Left ventricle myocardium inferior (tissue), 1 donor: Measurements from ENCODE around the gene KRT84. TPM values are rescaled to one million over a fixed set of nuclear protein-coding genes. Genes with fewer than 3 reads are reported as not detected.

Experiments used
- DNase-seq: peaks from one replicate; pipeline ENCODE4 v3.0.0-alpha.2; 2020
- H3K27ac ChIP-seq: fragments of 200-600 bp; replicated peaks from 2 replicates; pipeline ENCODE4 v1.8.0; 2021
- H3K27me3 ChIP-seq: fragments of 200-600 bp; 2 replicates; pipeline ENCODE4 v1.8.0; 2021; ENCODE audit warnings: low read depth
- H3K36me3 ChIP-seq: fragments of 200-600 bp; 2 replicates; pipeline ENCODE4 v1.8.0; 2021
- H3K4me1 ChIP-seq: fragments of 200-600 bp; 2 replicates; pipeline ENCODE4 v1.8.0; 2021
- H3K4me3 ChIP-seq: fragments of 200-600 bp; 2 replicates; pipeline ENCODE4 v1.8.0; 2021; ENCODE audit warnings: mild to moderate bottlenecking, moderate library complexity
- H3K9me3 ChIP-seq: fragments of 200-600 bp; replicated peaks from 2 replicates; pipeline ENCODE4 v1.8.0; 2021
- intact Hi-C: fragments of 100-400 bp; cut with micrococcal nuclease; formaldehyde crosslinking; loops from one replicate; pipeline ENCODE4 v1.11.0; 2022
- total RNA-seq: library from RNA; stranded (reverse); fragmentation: NEBNext Ultra II Directional; extraction: Animal tissue kit (Norgen Biotek cat#: 25700); gene quantifications from one replicate; pipeline ENCODE4 v1.2.1, GENCODE V29; 2021
- TF ChIP-seq, protein P1 (sequence below): fragments of 200-600 bp; IDR thresholded peaks from 2 replicates; pipeline ENCODE4 v1.8.0; 2021; ENCODE audit warnings: antibody characterized with exemption, mild to moderate bottlenecking, borderline replicate concordance
- donor health status: DM: no; HTN: yes; CAD: no; lungs with severe emphysema.

The KRT84 gene
- total RNA-seq, 1 donor from 2014 or later, result not detected

DNA sequence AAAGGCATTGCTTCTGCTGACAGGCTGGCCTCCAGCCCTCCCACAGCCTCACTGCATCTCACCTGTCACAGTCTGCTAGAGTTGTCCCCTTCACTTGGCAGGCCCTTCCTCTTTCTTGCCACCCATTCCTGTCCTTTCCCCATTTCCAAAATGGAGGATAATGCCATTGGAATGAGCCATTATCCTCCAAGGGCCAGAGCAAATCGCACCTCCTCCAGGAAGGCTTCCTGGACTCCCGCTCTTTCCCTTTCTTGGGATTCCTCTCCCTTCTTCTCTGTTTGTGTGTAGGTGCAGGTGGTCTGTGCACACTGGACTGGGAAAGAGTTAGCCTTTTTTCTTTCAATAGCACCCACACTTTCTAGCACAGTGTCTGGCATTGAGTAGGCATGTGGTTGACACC is 16.9 kb upstream of the KRT84 start:
- no peak overlapping the region for H3K4me3 ChIP-seq
- H3K9me3 ChIP-seq, result no peaks in the 10 kb centered on the region
- H3K27ac ChIP-seq, result no peak overlapping the region
- H3K4me1 ChIP-seq, result no peaks in the 10 kb centered on the region
- intact Hi-C loops, result no loop called here
- peaks cover 69% of the 10 kb centered on the region for H3K27me3 ChIP-seq
- DNase-seq, result no peak
- TF ChIP-seq, protein P1, sequence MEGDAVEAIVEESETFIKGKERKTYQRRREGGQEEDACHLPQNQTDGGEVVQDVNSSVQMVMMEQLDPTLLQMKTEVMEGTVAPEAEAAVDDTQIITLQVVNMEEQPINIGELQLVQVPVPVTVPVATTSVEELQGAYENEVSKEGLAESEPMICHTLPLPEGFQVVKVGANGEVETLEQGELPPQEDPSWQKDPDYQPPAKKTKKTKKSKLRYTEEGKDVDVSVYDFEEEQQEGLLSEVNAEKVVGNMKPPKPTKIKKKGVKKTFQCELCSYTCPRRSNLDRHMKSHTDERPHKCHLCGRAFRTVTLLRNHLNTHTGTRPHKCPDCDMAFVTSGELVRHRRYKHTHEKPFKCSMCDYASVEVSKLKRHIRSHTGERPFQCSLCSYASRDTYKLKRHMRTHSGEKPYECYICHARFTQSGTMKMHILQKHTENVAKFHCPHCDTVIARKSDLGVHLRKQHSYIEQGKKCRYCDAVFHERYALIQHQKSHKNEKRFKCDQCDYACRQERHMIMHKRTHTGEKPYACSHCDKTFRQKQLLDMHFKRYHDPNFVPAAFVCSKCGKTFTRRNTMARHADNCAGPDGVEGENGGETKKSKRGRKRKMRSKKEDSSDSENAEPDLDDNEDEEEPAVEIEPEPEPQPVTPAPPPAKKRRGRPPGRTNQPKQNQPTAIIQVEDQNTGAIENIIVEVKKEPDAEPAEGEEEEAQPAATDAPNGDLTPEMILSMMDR, result no peak
- H3K36me3 ChIP-seq, result no peaks in the 10 kb centered on the region

DNA sequence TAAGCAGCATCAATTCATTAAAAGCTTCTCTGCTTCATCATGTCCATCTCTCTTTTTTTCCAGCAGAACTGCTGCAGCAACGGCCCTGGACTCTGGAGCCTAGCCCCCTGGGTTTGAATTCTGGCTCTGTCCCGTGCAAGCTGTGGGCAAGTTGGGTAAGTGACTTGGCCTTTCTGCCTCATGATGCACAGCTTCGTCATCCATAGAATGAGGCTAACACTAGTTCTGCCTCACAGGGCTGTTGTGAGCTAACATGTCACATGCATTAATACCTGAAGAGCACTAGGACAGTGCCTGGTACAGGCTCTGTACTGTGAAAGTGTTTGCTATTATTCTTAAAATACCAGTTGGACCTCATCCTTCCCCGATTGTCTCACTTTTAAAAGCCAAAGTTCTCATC is 16.5 kb upstream of the KRT84 start:
- TF ChIP-seq, protein P1, result no peak
- no peak for DNase-seq
- peaks cover 71% of the 10 kb centered on the region for H3K27me3 ChIP-seq
- H3K4me3 ChIP-seq, result no peak overlapping the region
- no peak overlapping the region for H3K27ac ChIP-seq
- intact Hi-C loops, result no loop called here
- no peaks in the 10 kb centered on the region for H3K36me3 ChIP-seq
- H3K4me1 ChIP-seq, result no peaks in the 10 kb centered on the region
- H3K9me3 ChIP-seq, result no peaks in the 10 kb centered on the region

DNA sequence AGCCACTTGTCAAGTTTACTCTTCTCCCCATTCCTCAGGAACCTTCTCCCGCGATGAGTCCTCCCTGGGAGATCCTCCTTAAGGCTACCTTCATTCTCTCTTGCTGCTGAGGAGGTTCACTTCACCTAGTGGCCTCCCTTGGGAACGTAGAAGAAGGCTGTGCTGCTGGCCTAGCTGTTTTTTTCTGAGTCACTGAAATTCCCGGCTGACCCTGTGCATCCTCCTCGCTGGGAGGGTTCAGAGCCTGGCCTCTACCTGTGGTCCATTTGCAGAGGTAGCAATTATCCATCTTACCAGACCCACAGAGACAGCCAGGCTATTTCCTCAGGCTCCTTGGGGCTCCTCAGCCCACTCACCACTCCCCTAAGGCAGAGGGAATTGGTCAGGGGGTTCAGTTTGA is 16.1 kb upstream of the KRT84 start:
- TF ChIP-seq, protein P1, result no peak
- no peaks in the 10 kb centered on the region for H3K4me1 ChIP-seq
- peaks cover 69% of the 10 kb centered on the region for H3K27me3 ChIP-seq
- no peak overlapping the region for H3K27ac ChIP-seq
- intact Hi-C loops, result no loop called here
- no peaks in the 10 kb centered on the region for H3K36me3 ChIP-seq
- no peak overlapping the region for H3K4me3 ChIP-seq
- H3K9me3 ChIP-seq, result no peaks in the 10 kb centered on the region
- DNase-seq, result no peak

DNA sequence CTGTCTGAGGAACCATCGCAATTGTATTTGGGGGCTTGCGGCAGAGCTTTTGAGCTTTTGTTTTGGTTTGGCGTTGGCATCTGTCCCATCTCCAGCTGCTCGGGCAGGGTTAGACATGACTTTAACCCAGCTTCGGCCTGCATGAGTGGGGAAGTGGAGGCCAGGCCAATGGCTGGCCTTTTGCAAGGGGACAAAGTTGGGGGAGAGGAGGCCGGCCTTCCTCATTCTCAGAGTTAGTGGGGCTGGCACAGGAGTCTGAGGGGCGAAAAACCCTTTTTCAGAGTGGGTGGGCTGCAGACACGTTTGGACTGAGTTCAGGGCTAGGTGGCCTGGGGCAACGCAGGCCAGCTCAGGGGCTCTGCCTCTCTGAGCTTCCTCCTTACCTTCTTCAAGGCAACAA is 15.5 kb upstream of the KRT84 start:
- H3K9me3 ChIP-seq, result no peaks in the 10 kb centered on the region
- intact Hi-C loops, result no loop called here
- H3K4me3 ChIP-seq, result no peak overlapping the region
- TF ChIP-seq, protein P1, result no peak
- H3K4me1 ChIP-seq, result no peaks in the 10 kb centered on the region
- no peak for DNase-seq
- peaks cover 70% of the 10 kb centered on the region for H3K27me3 ChIP-seq
- H3K36me3 ChIP-seq, result no peaks in the 10 kb centered on the region
- H3K27ac ChIP-seq, result no peak overlapping the region

DNA sequence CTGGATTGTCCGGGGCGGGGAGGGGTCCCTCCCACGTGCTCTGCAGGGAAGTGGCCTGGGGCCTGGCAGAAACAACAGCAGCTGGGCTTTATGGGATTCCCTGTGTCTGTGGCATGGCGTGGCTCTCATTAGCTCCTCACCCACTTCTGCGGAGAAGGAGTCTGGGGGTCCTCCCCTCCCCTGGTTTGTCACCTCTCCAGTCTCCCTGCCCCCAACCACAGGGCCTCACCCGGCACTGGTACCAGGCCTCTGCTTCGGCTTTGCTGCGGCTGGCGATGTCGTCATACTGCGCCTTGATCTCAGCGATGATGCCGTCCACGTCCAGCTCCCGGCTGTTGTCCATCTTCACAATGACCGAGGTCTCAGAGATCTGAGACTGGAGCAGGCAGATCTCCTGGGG is 14.3 kb upstream of the KRT84 start:
- no peaks in the 10 kb centered on the region for H3K9me3 ChIP-seq
- TF ChIP-seq, protein P1, result no peak
- H3K36me3 ChIP-seq, result no peaks in the 10 kb centered on the region

DNA sequence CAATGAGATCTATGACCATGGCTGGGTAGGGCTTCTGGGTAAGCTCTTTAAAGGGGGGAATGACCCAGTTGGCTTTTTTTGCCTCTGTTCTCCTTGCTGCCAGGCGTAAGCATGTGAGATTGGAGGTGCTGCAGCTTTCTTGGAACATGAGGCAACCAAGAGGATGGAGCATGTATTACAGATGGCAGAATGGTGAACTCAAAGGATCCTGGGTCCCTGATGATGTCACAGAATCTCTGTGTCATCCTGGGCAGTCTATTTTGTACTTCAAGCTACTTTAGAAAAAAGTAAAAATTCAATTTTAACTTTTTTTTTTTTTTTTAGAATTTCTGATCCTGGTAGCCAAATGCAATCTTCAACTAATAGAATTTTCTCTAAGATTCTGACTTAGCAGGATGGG is 12.7 kb upstream of the KRT84 start:
- Histone ChIP-seq H3K27me3 (peaks cover 71% of the 10 kb centered on the region), H3K4me1 (no peaks in the 10 kb centered on the region), H3K27ac (no peak overlapping the region), H3K9me3 (no peaks in the 10 kb centered on the region), H3K4me3 (no peak overlapping the region), H3K36me3 (no peaks in the 10 kb centered on the region)
- TF ChIP-seq, protein P1, result no peak
- no peak for DNase-seq
- intact Hi-C loops, result no loop called here

More for the DNA sequence above, 14.3 kb upstream of the KRT84 start:
- no peak for DNase-seq
- H3K27ac ChIP-seq, result no peak overlapping the region
- H3K27me3 ChIP-seq, result peaks cover 72% of the 10 kb centered on the region
- intact Hi-C loops, result no loop called here
- no peak overlapping the region for H3K4me3 ChIP-seq
- H3K4me1 ChIP-seq, result no peaks in the 10 kb centered on the region
